Astrocyte (in vitro differentiated cells and primary cell): ENCODE results near the gene STON2. TPM values are rescaled to one million over a fixed set of nuclear protein-coding genes. Genes with fewer than 3 reads are reported as not detected.

Experiments used
- DNase-seq: peaks from one replicate; pipeline ENCODE4 v3.0.0-alpha.2; 2010; ENCODE audit warnings: low read depth
- FAIRE-seq: peaks from 2 replicates; lab custom pipeline; 2011; peaks lifted over from hg19 to GRCh38; lab: Jason Lieb, UNC
- H2AFZ ChIP-seq: 2 replicates; pipeline ENCODE4 v1.6.0; 2012; ENCODE audit warnings: low read depth, low read length, inconsistent platforms
- H3K27ac ChIP-seq: 2 replicates; pipeline ENCODE4 v1.5.1; 2011; ENCODE audit warnings: low read depth, low read length, inconsistent platforms
- H3K27me3 ChIP-seq: 2 replicates; pipeline ENCODE4 v1.6.0; 2011; ENCODE audit warnings: low read length, inconsistent platforms; ENCODE audit not compliant: insufficient read depth
- H3K36me3 ChIP-seq: 2 replicates; pipeline ENCODE4 v1.5.1; 2011; ENCODE audit warnings: low read length, inconsistent platforms; ENCODE audit not compliant: insufficient read depth
- H3K4me1 ChIP-seq: 2 replicates; pipeline ENCODE4 v1.5.1; 2011; ENCODE audit warnings: low read length, inconsistent platforms; ENCODE audit not compliant: insufficient read depth
- H3K4me2 ChIP-seq: 2 replicates; pipeline ENCODE4 v1.6.0; 2012; ENCODE audit warnings: low read length, inconsistent platforms
- H3K4me3 ChIP-seq: 2 replicates; pipeline ENCODE4 v1.5.1; 2011; ENCODE audit warnings: low read depth, mild to moderate bottlenecking, low read length, inconsistent platforms; ENCODE audit not compliant: insufficient read depth
- H3K79me2 ChIP-seq: 2 replicates; pipeline ENCODE4 v1.6.0; 2012; ENCODE audit warnings: mild to moderate bottlenecking, low read length, inconsistent platforms; ENCODE audit not compliant: insufficient read depth
- H3K9ac ChIP-seq: 2 replicates; pipeline ENCODE4 v1.6.0; 2012; ENCODE audit warnings: mild to moderate bottlenecking, low read length, inconsistent platforms
- H3K9me3 ChIP-seq: 2 replicates; pipeline ENCODE4 v1.5.1; 2012; ENCODE audit warnings: low read depth, mild to moderate bottlenecking, low read length, inconsistent platforms; ENCODE audit not compliant: insufficient read depth
- H4K20me1 ChIP-seq: 2 replicates; pipeline ENCODE4 v1.6.0; 2012; ENCODE audit warnings: low read length, inconsistent platforms; ENCODE audit not compliant: insufficient read depth
- H3K27ac Mint-ChIP-seq: one replicate; pipeline ENCODE4 v1.8.0; 2021; ENCODE audit warnings: mild to moderate bottlenecking, mixed read lengths; ENCODE audit not compliant: unreplicated experiment
- H3K27me3 Mint-ChIP-seq: one replicate; pipeline ENCODE4 v1.8.0; 2021; ENCODE audit warnings: low read depth, mixed read lengths; ENCODE audit not compliant: unreplicated experiment
- H3K36me3 Mint-ChIP-seq: one replicate; pipeline ENCODE4 v1.8.0; 2021; ENCODE audit warnings: low read depth, mixed read lengths; ENCODE audit not compliant: unreplicated experiment
- H3K4me1 Mint-ChIP-seq: one replicate; pipeline ENCODE4 v1.8.0; 2021; ENCODE audit warnings: low read depth, mixed read lengths; ENCODE audit not compliant: unreplicated experiment
- H3K4me3 Mint-ChIP-seq: one replicate; pipeline ENCODE4 v1.8.0; 2021; ENCODE audit warnings: mild to moderate bottlenecking, moderate library complexity, mixed read lengths; ENCODE audit not compliant: unreplicated experiment
- H3K9me3 Mint-ChIP-seq: one replicate; pipeline ENCODE4 v1.8.0; 2021; ENCODE audit warnings: mild to moderate bottlenecking, mixed read lengths; ENCODE audit not compliant: unreplicated experiment
- CTCF ChIP-seq: IDR thresholded peaks from 2 replicates; pipeline ENCODE4 v1.5.1; 2011; ENCODE audit warnings: low read depth, mild to moderate bottlenecking, inconsistent platforms, low read length, moderate library complexity; ENCODE audit not compliant: insufficient read depth
- EZH2 ChIP-seq: IDR thresholded peaks from 2 replicates; pipeline ENCODE4 v1.6.1; 2012; ENCODE audit warnings: mild to moderate bottlenecking, low read length, inconsistent platforms; ENCODE audit not compliant: insufficient read depth
- total RNA-seq: library from RNA; stranded (reverse); gene quantifications from 2 replicates; pipeline ENCODE4 v1.2.1, GENCODE V29; 2021

The STON2 gene
- total RNA-seq, 1 donor from 2014 or later: 52.9 TPM

- no peaks in the 10 kb centered on the region for H3K9me3 ChIP-seq
- no peak for FAIRE-seq
Observed at GRCh38 chr14:81286574-81287370, 113.4 kb downstream of the STON2 start.

GRCh38 chr14:81285245-81285644, 114.9 kb downstream of the STON2 start:
- no peaks in the 10 kb centered on the region for H3K36me3 ChIP-seq
- no peaks in the 10 kb centered on the region for H3K9me3 ChIP-seq
- no peaks in the 10 kb centered on the region for H3K4me1 Mint-ChIP-seq
- H3K27ac Mint-ChIP-seq: no peak overlapping the region
- no peaks in the 10 kb centered on the region for H3K79me2 ChIP-seq
- no peak overlapping the region for H3K4me2 ChIP-seq
- FAIRE-seq: no peak
- TF ChIP-seq EZH2: no peak
- no peak for TF ChIP-seq CTCF
- no peaks in the 10 kb centered on the region for H3K4me1 ChIP-seq
- H3K9me3 Mint-ChIP-seq: peaks cover 2% of the 10 kb centered on the region
- H3K27ac ChIP-seq: no peak overlapping the region
- no peak overlapping the region for H3K4me3 ChIP-seq
- no peak overlapping the region for H2AFZ ChIP-seq
- H3K4me3 Mint-ChIP-seq: no peak overlapping the region
- no peak for DNase-seq
- H3K9ac ChIP-seq: no peak overlapping the region
- peaks cover 20% of the 10 kb centered on the region for H3K36me3 Mint-ChIP-seq
- H3K27me3 ChIP-seq: no peaks in the 10 kb centered on the region
- no peaks in the 10 kb centered on the region for H4K20me1 ChIP-seq
- no peaks in the 10 kb centered on the region for H3K27me3 Mint-ChIP-seq

More at GRCh38 chr14:81286574-81287370, 113.4 kb downstream of the STON2 start:
- Histone ChIP-seq H3K79me2 (no peaks in the 10 kb centered on the region), H3K4me1 (no peaks in the 10 kb centered on the region), H4K20me1 (no peaks in the 10 kb centered on the region), H3K36me3 (no peaks in the 10 kb centered on the region), H3K9ac (no peak overlapping the region), H3K4me2 (no peak overlapping the region), H3K4me3 (no peak overlapping the region), H2AFZ (no peak overlapping the region), H3K27me3 (no peaks in the 10 kb centered on the region), H3K27ac (no peak overlapping the region)
- Mint-ChIP-seq H3K27me3 (no peaks in the 10 kb centered on the region), H3K4me3 (no peak overlapping the region), H3K9me3 (peaks cover 2% of the 10 kb centered on the region), H3K27ac (no peak overlapping the region), H3K4me1 (no peaks in the 10 kb centered on the region), H3K36me3 (peaks cover 20% of the 10 kb centered on the region)
- TF ChIP-seq CTCF (no peak), EZH2 (no peak)
- DNase-seq: no peak

GRCh38 chr14:81281332-81281731, 118.8 kb downstream of the STON2 start:
- Mint-ChIP-seq H3K4me3 (no peak overlapping the region), H3K27ac (no peak overlapping the region), H3K27me3 (no peaks in the 10 kb centered on the region), H3K4me1 (peaks cover 1% of the 10 kb centered on the region), H3K9me3 (no peaks in the 10 kb centered on the region), H3K36me3 (peaks cover 21% of the 10 kb centered on the region)
- DNase-seq: no peak
- Histone ChIP-seq H3K4me3 (no peak overlapping the region), H3K27ac (no peak overlapping the region), H3K27me3 (no peaks in the 10 kb centered on the region), H3K4me2 (no peak overlapping the region), H3K4me1 (no peaks in the 10 kb centered on the region), H2AFZ (no peak overlapping the region), H3K9ac (no peak overlapping the region), H4K20me1 (no peaks in the 10 kb centered on the region), H3K79me2 (no peaks in the 10 kb centered on the region), H3K9me3 (no peaks in the 10 kb centered on the region), H3K36me3 (no peaks in the 10 kb centered on the region)
- TF ChIP-seq CTCF (no peak), EZH2 (no peak)
- FAIRE-seq: no peak
